GM12878 (cell line): ENCODE data around the gene FHL2. TPM values are rescaled to one million over a fixed set of nuclear protein-coding genes. Genes with fewer than 3 reads are reported as not detected.

Experiments
- BACH1 ChIP-seq: fragments of 450-650 bp; IDR thresholded peaks from 2 replicates; pipeline ENCODE4 v1.6.1; 2017; ENCODE audit warnings: mild to moderate bottlenecking, borderline replicate concordance
- IKZF1 ChIP-seq: fragments of 450-650 bp; conservative IDR thresholded peaks from 2 replicates; pipeline ENCODE4 v1.6.1; 2017; ENCODE audit warnings: antibody characterized with exemption, mild to moderate bottlenecking
- LARP7 ChIP-seq: fragments of 450-650 bp; IDR thresholded peaks from 2 replicates; pipeline ENCODE4 v1.6.1; 2017; ENCODE audit warnings: mild to moderate bottlenecking
- NR2C1 ChIP-seq: fragments of 450-650 bp; IDR thresholded peaks from 2 replicates; pipeline ENCODE4 v1.6.1; 2017; ENCODE audit warnings: antibody characterized with exemption, mild to moderate bottlenecking, moderate library complexity
- NR2C2 ChIP-seq: IDR thresholded peaks from 2 replicates; pipeline ENCODE4 v1.6.1; 2011; ENCODE audit warnings: borderline replicate concordance, low read depth; ENCODE audit not compliant: control insufficient read depth, insufficient read length
- PAX5 ChIP-seq: IDR thresholded peaks from 2 replicates; pipeline ENCODE4 v1.6.1; 2011; ENCODE audit warnings: low read depth, low read length, borderline replicate concordance
- PML ChIP-seq: IDR thresholded peaks from 2 replicates; pipeline ENCODE4 v1.6.1; 2012; ENCODE audit warnings: low read length, inconsistent platforms
- POLR2A ChIP-seq: IDR thresholded peaks from 2 replicates; pipeline ENCODE4 v1.6.1; 2011; ENCODE audit warnings: low read depth, mild to moderate bottlenecking, low read length
- REST ChIP-seq: IDR thresholded peaks from 2 replicates; pipeline ENCODE4 v1.6.1; 2012; ENCODE audit warnings: mild to moderate bottlenecking, low read depth, low read length
- SMAD5 ChIP-seq: IDR thresholded peaks from 2 replicates; pipeline ENCODE4 v1.6.1; 2016; ENCODE audit warnings: antibody characterized with exemption, low read depth
- USF1 ChIP-seq: IDR thresholded peaks from 2 replicates; pipeline ENCODE4 v1.6.1; 2011; ENCODE audit warnings: borderline replicate concordance, low read depth, mild to moderate bottlenecking, moderate library complexity, mixed read lengths, low read length; ENCODE audit not compliant: insufficient read depth; ENCODE audit errors: extremely low read length
- WRNIP1 ChIP-seq: IDR thresholded peaks from 2 replicates; pipeline ENCODE4 v1.6.1; 2011; ENCODE audit warnings: low read depth, low read length, improper control_type of control experiment, borderline replicate concordance
- YBX1 ChIP-seq: fragments of 450-650 bp; IDR thresholded peaks from 2 replicates; pipeline ENCODE4 v1.6.1; 2016; ENCODE audit warnings: antibody characterized with exemption
- YY1 ChIP-seq: IDR thresholded peaks from 2 replicates; pipeline ENCODE4 v1.6.1; 2011; ENCODE audit warnings: low read depth, mild to moderate bottlenecking, low read length
- ZNF207 ChIP-seq: fragments of 450-650 bp; IDR thresholded peaks from 2 replicates; pipeline ENCODE4 v1.6.1; 2014; ENCODE audit warnings: antibody characterized with exemption, mild to moderate bottlenecking, borderline replicate concordance
- ZNF687 ChIP-seq: fragments of 450-650 bp; IDR thresholded peaks from 2 replicates; pipeline ENCODE4 v1.6.1; 2017; ENCODE audit warnings: mild to moderate bottlenecking, moderate library complexity
- polyA plus RNA-seq, 11 experiments: library from polyadenylated mRNA; depleted of rRNA in 4 of 11; unstranded in 6 of 11; stranded (reverse) in 5 of 11; fragments of >200 nt; fragmentation: Nextera tagmentation in 4 of 11; fragmentation: Illumina TruSeq in 1 of 11; extraction: Ambion mirVana in 4 of 11; extraction: Trizol in 1 of 11; gene quantifications; 1 replicate in 1 of 11; 2 replicates in 10 of 11; pipeline versions ENCODE4 v1.2.1 to v1.2.3, GENCODE V29; 2011 to 2016; ENCODE audit warnings: inconsistent platforms in 2 of 11, missing spikeins in 2 of 11, low read depth in 1 of 11
- total RNA-seq, 4 experiments: library from RNA; depleted of rRNA in 3 of 4; stranded (reverse); fragments of >200 nt in 3 of 4; fragmentation: Illumina TruSeq in 1 of 4; extraction: Trizol in 1 of 4; gene quantifications; 2 replicates each; pipeline versions ENCODE4 v1.2.1 to v1.2.3, GENCODE V29; 2013 to 2021
- TF ChIP-seq, protein P1 (sequence below): fragments of 450-650 bp; IDR thresholded peaks from 2 replicates; pipeline ENCODE4 v1.6.1; 2017; ENCODE audit warnings: mild to moderate bottlenecking, moderate library complexity

The FHL2 gene
- total and polyA plus RNA-seq, 10 of the 15 experiments (the other 5 are each of a cell fraction or from before 2014, with no cell fraction given), result 2.2 to 9.9 (median 4.5) TPM

DNA sequence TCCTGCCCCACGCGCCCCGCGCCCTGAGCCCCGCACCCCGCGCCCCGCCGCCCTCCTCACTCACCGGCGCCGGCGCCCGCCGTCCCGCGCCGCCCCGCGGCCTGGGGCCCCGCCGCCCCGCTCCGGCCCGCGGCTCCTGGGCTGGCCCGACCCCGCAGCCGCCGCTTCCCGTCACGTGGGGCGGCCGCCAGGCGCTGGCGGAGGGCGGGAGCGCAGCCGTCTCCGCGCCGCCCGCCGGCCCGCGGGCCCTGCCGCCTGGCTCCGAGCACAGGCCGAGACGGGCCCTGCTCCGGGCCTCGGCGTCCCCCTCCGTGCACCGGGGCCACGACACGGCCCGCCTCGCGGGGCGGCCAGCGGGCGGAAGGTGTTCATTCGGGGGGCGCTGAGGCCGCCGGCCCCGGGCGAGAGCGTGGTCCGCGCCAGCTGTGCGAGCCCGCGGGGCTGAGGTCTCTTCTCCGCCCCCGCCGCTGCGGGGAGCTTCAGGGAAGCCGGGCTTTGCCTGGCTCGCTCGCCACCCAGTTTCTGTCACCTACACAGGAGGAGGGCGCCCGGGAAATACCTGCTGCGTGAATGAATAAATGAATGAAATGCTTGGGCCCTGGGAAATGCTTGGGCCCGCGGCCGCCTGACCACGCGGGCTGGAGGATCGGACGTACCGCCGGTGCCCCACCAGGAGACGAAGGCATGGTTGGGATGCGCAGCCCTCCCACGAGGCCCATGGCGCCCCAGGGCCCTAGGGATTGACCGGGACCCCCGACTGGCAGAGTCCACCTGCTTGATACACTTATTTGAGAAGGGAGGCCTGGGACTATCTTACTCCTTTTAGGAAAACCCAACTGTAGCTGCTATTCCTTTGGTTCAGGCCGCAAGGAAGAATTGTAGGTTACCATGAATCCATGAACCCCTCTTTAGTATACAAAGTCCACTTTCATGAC lies 69.0 kb downstream of the FHL2 start, which contains the start of gene TGFBRAP1 (continued):
- TF ChIP-seq IKZF1 (peak; percentile 82), WRNIP1 (no peak), LARP7 (peak; percentile 92), ZNF207 (0 out of 2 replicates have a peak, but pooled peaks have one; percentile 29), BACH1 (peak; percentile 87), POLR2A (peak; percentile 79), PAX5 (no peak), YBX1 (no peak), SMAD5 (no peak), NR2C1 (peak; percentile 33; the same call in 1 of the 2 replicates), YY1 (peak; percentile 4; the same call in 1 of the 2 replicates), PML (no peak), USF1 (peak; percentile 91), REST (no peak), NR2C2 (no peak), ZNF687 (peak; percentile 85)
- TF ChIP-seq, protein P1, sequence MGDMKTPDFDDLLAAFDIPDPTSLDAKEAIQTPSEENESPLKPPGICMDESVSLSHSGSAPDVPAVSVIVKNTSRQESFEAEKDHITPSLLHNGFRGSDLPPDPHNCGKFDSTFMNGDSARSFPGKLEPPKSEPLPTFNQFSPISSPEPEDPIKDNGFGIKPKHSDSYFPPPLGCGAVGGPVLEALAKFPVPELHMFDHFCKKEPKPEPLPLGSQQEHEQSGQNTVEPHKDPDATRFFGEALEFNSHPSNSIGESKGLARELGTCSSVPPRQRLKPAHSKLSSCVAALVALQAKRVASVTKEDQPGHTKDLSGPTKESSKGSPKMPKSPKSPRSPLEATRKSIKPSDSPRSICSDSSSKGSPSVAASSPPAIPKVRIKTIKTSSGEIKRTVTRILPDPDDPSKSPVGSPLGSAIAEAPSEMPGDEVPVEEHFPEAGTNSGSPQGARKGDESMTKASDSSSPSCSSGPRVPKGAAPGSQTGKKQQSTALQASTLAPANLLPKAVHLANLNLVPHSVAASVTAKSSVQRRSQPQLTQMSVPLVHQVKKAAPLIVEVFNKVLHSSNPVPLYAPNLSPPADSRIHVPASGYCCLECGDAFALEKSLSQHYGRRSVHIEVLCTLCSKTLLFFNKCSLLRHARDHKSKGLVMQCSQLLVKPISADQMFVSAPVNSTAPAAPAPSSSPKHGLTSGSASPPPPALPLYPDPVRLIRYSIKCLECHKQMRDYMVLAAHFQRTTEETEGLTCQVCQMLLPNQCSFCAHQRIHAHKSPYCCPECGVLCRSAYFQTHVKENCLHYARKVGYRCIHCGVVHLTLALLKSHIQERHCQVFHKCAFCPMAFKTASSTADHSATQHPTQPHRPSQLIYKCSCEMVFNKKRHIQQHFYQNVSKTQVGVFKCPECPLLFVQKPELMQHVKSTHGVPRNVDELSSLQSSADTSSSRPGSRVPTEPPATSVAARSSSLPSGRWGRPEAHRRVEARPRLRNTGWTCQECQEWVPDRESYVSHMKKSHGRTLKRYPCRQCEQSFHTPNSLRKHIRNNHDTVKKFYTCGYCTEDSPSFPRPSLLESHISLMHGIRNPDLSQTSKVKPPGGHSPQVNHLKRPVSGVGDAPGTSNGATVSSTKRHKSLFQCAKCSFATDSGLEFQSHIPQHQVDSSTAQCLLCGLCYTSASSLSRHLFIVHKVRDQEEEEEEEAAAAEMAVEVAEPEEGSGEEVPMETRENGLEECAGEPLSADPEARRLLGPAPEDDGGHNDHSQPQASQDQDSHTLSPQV, result 0 out of 2 replicates have a peak, but pooled peaks have one; percentile 13
